HL-60 (cell line): ENCODE measurements around the gene LIMS2.

ENCODE experiments used
- CTCF ChIP-seq: IDR thresholded peaks from one replicate; pipeline ENCODE4 v1.5.1; 2011; ENCODE audit warnings: low read length, control low read depth, inconsistent platforms; ENCODE audit not compliant: insufficient read depth
- GABPA ChIP-seq: IDR thresholded peaks from 2 replicates; pipeline ENCODE4 v1.6.1; 2012; ENCODE audit warnings: low read depth
- POLR2AphosphoS5 ChIP-seq: IDR thresholded peaks from 2 replicates; pipeline ENCODE4 v1.6.1; 2012; ENCODE audit warnings: low read depth
- REST ChIP-seq: IDR thresholded peaks from 2 replicates; pipeline ENCODE4 v1.6.1; 2012; ENCODE audit warnings: low read depth; ENCODE audit not compliant: insufficient replicate concordance
- SPI1 ChIP-seq: IDR thresholded peaks from 2 replicates; pipeline ENCODE4 v1.6.1; 2012; ENCODE audit warnings: low read depth, mild to moderate bottlenecking, borderline replicate concordance

GRCh38 chr2:127702395-127703009 lies 27.2 kb upstream of the LIMS2 start:
- TF ChIP-seq CTCF = no peak
- no peak for TF ChIP-seq SPI1
- no peak for TF ChIP-seq REST
- no peak for TF ChIP-seq GABPA
- TF ChIP-seq POLR2AphosphoS5 = no peak
